SK-N-SH (cell line): ENCODE results near the gene CHKB.

Experiments used
- CTCF ChIP-seq: fragments of 200-600 bp; sonication (generic); IDR thresholded peaks from 2 replicates; pipeline ENCODE4 v1.6.1; 2017; ENCODE audit warnings: antibody characterized with exemption, mild to moderate bottlenecking, moderate library complexity
- EP300 ChIP-seq, 2 experiments: IDR thresholded peaks; 2 replicates each; pipeline versions ENCODE4 v1.4.0 to v1.6.1; 2012; ENCODE audit warnings: borderline replicate concordance in 1 of 2, low read depth in 1 of 2, low read length in 1 of 2
- TAF1 ChIP-seq: IDR thresholded peaks from 2 replicates; pipeline ENCODE4 v1.6.1; 2012; ENCODE audit warnings: low read depth, mild to moderate bottlenecking, low read length, moderate library complexity, borderline replicate concordance

DNA sequence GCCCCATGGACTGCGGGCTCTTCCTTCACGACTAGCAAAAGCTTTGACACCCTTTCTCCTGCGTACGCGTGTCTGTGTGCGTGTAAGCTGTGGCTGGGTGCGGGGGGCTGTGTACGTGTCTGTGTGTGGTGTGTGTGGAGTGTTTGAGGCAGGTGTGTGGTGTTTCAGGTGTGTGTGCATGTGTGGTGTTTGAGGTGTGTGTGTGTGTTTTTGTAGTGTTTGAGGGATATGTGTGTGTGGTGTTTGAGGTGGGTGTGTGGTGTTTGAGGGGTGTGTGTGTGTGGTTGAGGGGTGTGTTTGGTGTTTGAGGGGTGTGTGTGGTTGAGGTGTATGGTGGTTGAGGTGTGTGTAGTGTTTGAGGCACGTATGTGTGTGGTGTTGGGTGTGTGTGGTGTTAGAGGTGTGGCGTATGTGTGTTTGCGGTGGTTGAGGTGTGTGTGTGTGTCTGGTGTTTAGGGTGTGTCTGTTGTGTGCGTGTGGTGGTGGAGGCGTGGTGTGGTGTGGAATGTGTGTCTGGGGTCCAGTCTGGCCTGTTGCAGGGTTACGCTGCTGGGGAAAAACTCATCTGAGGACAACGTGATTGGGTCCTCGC is 46.0 kb upstream of the CHKB start:
- TF ChIP-seq EP300 (IDR thresholded peaks at IDR 0.05; ENCODE audit: borderline replicate concordance in 1 of 2, low read depth in 1 of 2, low read length in 1 of 2) (no peak), CTCF (no peak), TAF1 (no peak)
